Hepatocyte (in vitro differentiated cells): ENCODE measurements around the gene RPS4Y1. TPM values are rescaled to one million over a fixed set of nuclear protein-coding genes. Genes with fewer than 3 reads are reported as not detected.

Source experiments
- DNase-seq: peaks from one replicate; pipeline ENCODE4 v3.0.0-alpha.2; 2016; ENCODE audit warnings: low spot score
- H2AFZ ChIP-seq: fragments of 200-600 bp; sonication (generic); 2 replicates; pipeline ENCODE4 v1.6.0; 2016; ENCODE audit warnings: antibody characterized with exemption, mild to moderate bottlenecking
- H3K27ac ChIP-seq: fragments of 200-600 bp; sonication (generic); 2 replicates; pipeline ENCODE4 v1.5.1; 2016; ENCODE audit warnings: mild to moderate bottlenecking
- H3K27me3 ChIP-seq: fragments of 200-600 bp; sonication (generic); 2 replicates; pipeline ENCODE4 v1.6.1; 2016
- H3K36me3 ChIP-seq: fragments of 200-600 bp; sonication (generic); replicated peaks from 2 replicates; pipeline ENCODE4 v1.5.1; 2016; ENCODE audit warnings: low read depth; ENCODE audit not compliant: insufficient read depth
- H3K4me1 ChIP-seq: fragments of 200-600 bp; sonication (generic); 2 replicates; pipeline ENCODE4 v1.5.1; 2016; ENCODE audit warnings: mild to moderate bottlenecking, moderate library complexity; ENCODE audit not compliant: insufficient read depth
- H3K4me2 ChIP-seq: fragments of 200-600 bp; sonication (generic); 2 replicates; pipeline ENCODE4 v1.6.0; 2016
- H3K4me3 ChIP-seq: fragments of 200-600 bp; sonication (generic); 2 replicates; pipeline ENCODE4 v1.5.1; 2016; ENCODE audit warnings: mild to moderate bottlenecking
- H3K79me2 ChIP-seq: fragments of 200-600 bp; sonication (generic); 2 replicates; pipeline ENCODE4 v1.6.0; 2017; ENCODE audit warnings: mild to moderate bottlenecking
- H3K9me2 ChIP-seq: fragments of 200-600 bp; sonication (generic); replicated peaks from 2 replicates; pipeline ENCODE4 v1.6.0; 2017; ENCODE audit warnings: mild to moderate bottlenecking; ENCODE audit not compliant: insufficient read depth
- H3K9me3 ChIP-seq: fragments of 200-600 bp; sonication (generic); 2 replicates; pipeline ENCODE4 v1.5.1; 2016; ENCODE audit warnings: low read depth, mild to moderate bottlenecking
- H4K20me1 ChIP-seq: fragments of 200-600 bp; sonication (generic); 2 replicates; pipeline ENCODE4 v1.6.0; 2016; ENCODE audit warnings: mild to moderate bottlenecking; ENCODE audit not compliant: insufficient read depth, poor library complexity, severe bottlenecking
- CTCF ChIP-seq: fragments of 200-600 bp; sonication (generic); IDR thresholded peaks from 2 replicates; pipeline ENCODE4 v1.5.1; 2016; ENCODE audit warnings: antibody characterized with exemption, mild to moderate bottlenecking; ENCODE audit not compliant: poor library complexity
- EZH2 ChIP-seq: fragments of 200-600 bp; sonication (generic); IDR thresholded peaks from 2 replicates; pipeline ENCODE4 v1.6.1; 2016; ENCODE audit warnings: antibody characterized with exemption, mild to moderate bottlenecking, borderline replicate concordance
- EZH2phosphoT487 ChIP-seq: fragments of 200-600 bp; sonication (generic); IDR thresholded peaks from one replicate; pipeline ENCODE4 v1.6.1; 2018; ENCODE audit warnings: antibody characterized with exemption, mild to moderate bottlenecking, low read depth, moderate library complexity; ENCODE audit not compliant: unreplicated experiment, severe bottlenecking
- WGBS: methylation state at CpG from one replicate; pipeline ENCODE4 v1.1.6; 2016; ENCODE audit warnings: low lambda C conversion rate; ENCODE audit errors: missing lambda C conversion rate; 5-methylcytosine and 5-hydroxymethylcytosine counted together
- polyA plus RNA-seq: library from polyadenylated mRNA; unstranded; fragments of >200 nt; fragmentation: Nextera tagmentation; extraction: Ambion mirVana; gene quantifications from 2 replicates; pipeline ENCODE4 v1.2.1, GENCODE V29; 2016
- total RNA-seq: library from RNA; depleted of rRNA; stranded (reverse); fragments of >200 nt; gene quantifications from 2 replicates; pipeline ENCODE4 v1.2.3, GENCODE V29; 2014

RPS4Y1 gene
- total and polyA plus RNA-seq, 2 experiments from 2014 or later, result not detected

GRCh38 chrY:2857686-2858085 lies 16.3 kb downstream of the RPS4Y1 start:
- Histone ChIP-seq H3K4me1 (no peaks in the 10 kb centered on the region), H3K9me2 (no peaks in the 10 kb centered on the region), H4K20me1 (no peaks in the 10 kb centered on the region), H3K4me2 (no peak overlapping the region), H3K4me3 (no peak overlapping the region), H3K36me3 (no peaks in the 10 kb centered on the region), H3K27me3 (no peaks in the 10 kb centered on the region), H3K9me3 (no peaks in the 10 kb centered on the region), H3K27ac (no peak overlapping the region), H2AFZ (no peak overlapping the region), H3K79me2 (no peaks in the 10 kb centered on the region)
- TF ChIP-seq EZH2 (no peak), EZH2phosphoT487 (no peak), CTCF (no peak)
- no CpG with 5 or more reads among the region's 4 CpGs for WGBS
- DNase-seq, result no peak

- no peak for DNase-seq
- H3K9me2 ChIP-seq, result no peaks in the 10 kb centered on the region
- H3K4me1 ChIP-seq, result no peaks in the 10 kb centered on the region
- no peak overlapping the region for H3K4me2 ChIP-seq
- TF ChIP-seq EZH2 (no peak), CTCF (no peak), EZH2phosphoT487 (no peak)
- no peaks in the 10 kb centered on the region for H3K36me3 ChIP-seq
- H2AFZ ChIP-seq, result no peak overlapping the region
- WGBS, result no CpG with 5 or more reads among the region's 4 CpGs
- H3K9me3 ChIP-seq, result no peaks in the 10 kb centered on the region
- no peak overlapping the region for H3K4me3 ChIP-seq
- no peaks in the 10 kb centered on the region for H4K20me1 ChIP-seq
- no peaks in the 10 kb centered on the region for H3K27me3 ChIP-seq
- H3K27ac ChIP-seq, result no peak overlapping the region
- H3K79me2 ChIP-seq, result no peaks in the 10 kb centered on the region
Observed at GRCh38 chrY:2859782-2860181, 18.4 kb downstream of the RPS4Y1 start.

DNA sequence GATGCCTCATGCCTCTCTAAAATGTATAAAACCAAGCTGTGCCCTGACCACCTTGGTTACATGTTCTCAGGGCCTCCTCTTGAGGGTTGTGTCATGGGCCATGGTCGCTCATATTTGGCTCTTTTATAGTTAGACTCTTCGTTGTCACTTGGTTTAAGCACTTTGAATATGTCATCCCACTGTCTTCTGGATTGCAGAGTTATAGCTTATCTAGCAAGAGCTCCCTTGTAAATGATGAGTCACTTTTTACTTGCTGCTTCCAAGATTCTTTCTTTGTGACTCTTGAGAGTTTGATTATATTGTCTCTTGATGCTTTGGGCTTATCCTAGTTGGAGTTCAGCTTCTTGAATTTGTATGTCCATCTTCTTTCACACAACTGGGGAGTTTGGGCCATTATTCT lies 19.1 kb downstream of the RPS4Y1 start:
- no CpG with 5 or more reads among the region's 2 CpGs for WGBS
- Histone ChIP-seq H3K9me2 (no peaks in the 10 kb centered on the region), H3K4me3 (no peak overlapping the region), H3K27me3 (no peaks in the 10 kb centered on the region), H4K20me1 (no peaks in the 10 kb centered on the region), H3K79me2 (no peaks in the 10 kb centered on the region), H3K36me3 (no peaks in the 10 kb centered on the region), H3K9me3 (no peaks in the 10 kb centered on the region), H2AFZ (no peak overlapping the region), H3K4me2 (no peak overlapping the region), H3K27ac (no peak overlapping the region), H3K4me1 (no peaks in the 10 kb centered on the region)
- no peak for DNase-seq
- TF ChIP-seq EZH2phosphoT487 (no peak), CTCF (no peak), EZH2 (no peak)

DNA sequence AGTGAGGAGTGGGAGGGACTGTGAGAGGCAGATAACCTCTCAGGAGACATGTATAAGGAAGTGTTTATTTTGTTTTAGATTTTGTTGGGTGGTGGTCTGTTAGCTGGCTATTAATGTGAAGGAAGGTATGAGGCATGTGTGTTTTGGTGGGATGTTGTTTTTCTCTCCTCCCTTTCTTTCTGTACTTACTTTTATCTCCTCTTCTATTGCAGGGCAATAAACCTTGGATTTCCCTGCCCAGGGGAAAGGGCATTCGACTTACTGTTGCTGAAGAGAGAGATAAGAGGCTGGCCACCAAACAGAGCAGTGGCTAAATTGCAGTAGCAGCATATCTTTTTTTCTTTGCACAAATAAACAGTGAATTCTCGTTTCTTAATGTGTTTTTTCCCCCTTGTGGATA lies 25.2 kb downstream of the RPS4Y1 start:
- Histone ChIP-seq H3K4me2 (no peak overlapping the region), H3K9me2 (no peaks in the 10 kb centered on the region), H2AFZ (no peak overlapping the region), H3K27ac (no peak overlapping the region), H3K36me3 (no peaks in the 10 kb centered on the region), H4K20me1 (no peaks in the 10 kb centered on the region), H3K9me3 (no peaks in the 10 kb centered on the region), H3K79me2 (no peaks in the 10 kb centered on the region), H3K4me3 (no peak overlapping the region), H3K27me3 (no peaks in the 10 kb centered on the region), H3K4me1 (no peaks in the 10 kb centered on the region)
- no peak for TF ChIP-seq CTCF
- no peak for TF ChIP-seq EZH2phosphoT487
- TF ChIP-seq EZH2, result no peak
- WGBS, result no CpG with 5 or more reads among the region's 2 CpGs
- DNase-seq, result no peak
